NB4 (cell line): Measurements from ENCODE around the gene GALNT3.

ENCODE experiments used
- DNase-seq: peaks from one replicate; pipeline ENCODE4 v3.0.0; 2010; ENCODE audit warnings: low read depth
- H3K4me3 ChIP-seq: one replicate; pipeline ENCODE4 v1.5.1; 2011; ENCODE audit warnings: mild to moderate bottlenecking, low read depth, low read length, moderate library complexity
- CTCF ChIP-seq: IDR thresholded peaks from one replicate; pipeline ENCODE4 v1.5.1; 2012; ENCODE audit warnings: low read depth, low read length
- MAX ChIP-seq: IDR thresholded peaks from 2 replicates; pipeline ENCODE4 v1.6.1; 2011; ENCODE audit warnings: low read depth, low read length
- MYC ChIP-seq: IDR thresholded peaks from 2 replicates; pipeline ENCODE4 v1.6.1; 2011; ENCODE audit warnings: low read depth, low read length
- POLR2A ChIP-seq: IDR thresholded peaks from 2 replicates; pipeline ENCODE4 v1.6.1; 2011; ENCODE audit warnings: mild to moderate bottlenecking; ENCODE audit not compliant: insufficient read length; ENCODE audit errors: extremely low read depth

The GALNT3 gene

DNA sequence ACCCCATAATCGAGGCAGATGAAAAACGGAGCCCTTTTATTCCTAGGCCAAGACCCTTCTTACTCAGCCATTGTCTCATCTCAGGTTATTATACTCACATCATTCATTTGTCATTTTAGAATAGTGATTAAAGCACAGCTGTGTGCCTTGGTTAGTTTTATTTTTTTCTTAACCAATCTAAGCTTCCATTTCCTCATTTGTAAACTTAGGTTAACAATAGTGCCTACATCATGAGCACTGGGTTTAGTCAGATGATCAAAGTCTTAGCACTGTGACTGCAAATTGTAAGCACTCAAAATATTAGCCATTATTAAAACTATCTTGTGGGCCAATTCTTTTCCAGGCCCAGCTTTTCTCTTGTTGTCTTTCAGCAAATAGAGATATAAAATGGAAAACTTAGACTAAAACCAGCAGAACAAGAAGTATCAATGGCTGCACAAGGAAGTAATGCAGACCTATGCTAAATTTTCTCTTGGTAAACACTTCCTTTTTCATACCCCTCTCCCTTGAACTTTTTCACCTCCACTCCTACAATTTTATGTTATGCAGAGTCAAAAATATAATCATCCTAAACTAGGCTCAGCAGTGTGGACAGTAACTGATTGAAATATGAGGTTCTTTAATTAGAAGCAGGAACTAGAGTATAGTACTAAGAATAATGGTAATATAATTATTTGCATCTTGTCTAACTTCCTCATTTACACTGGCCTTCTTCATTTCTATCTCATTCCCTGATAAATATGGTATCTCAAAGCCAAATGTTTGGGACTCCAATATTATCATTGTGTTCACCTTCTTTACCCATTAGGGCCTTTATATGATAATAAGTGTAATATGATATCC is 21.5 kb upstream of the GALNT3 start:
- TF ChIP-seq MYC (no peak), POLR2A (no peak), MAX (no peak), CTCF (no peak)
- DNase-seq = no peak
- no peak overlapping the region for H3K4me3 ChIP-seq

- TF ChIP-seq MYC = no peak
- no peak for TF ChIP-seq CTCF
- TF ChIP-seq MAX = no peak
- TF ChIP-seq POLR2A = no peak
- DNase-seq = no peak
- no peak overlapping the region for H3K4me3 ChIP-seq
Measured at GRCh38 chr2:165814473-165814872, 20.4 kb upstream of the GALNT3 start.

DNA sequence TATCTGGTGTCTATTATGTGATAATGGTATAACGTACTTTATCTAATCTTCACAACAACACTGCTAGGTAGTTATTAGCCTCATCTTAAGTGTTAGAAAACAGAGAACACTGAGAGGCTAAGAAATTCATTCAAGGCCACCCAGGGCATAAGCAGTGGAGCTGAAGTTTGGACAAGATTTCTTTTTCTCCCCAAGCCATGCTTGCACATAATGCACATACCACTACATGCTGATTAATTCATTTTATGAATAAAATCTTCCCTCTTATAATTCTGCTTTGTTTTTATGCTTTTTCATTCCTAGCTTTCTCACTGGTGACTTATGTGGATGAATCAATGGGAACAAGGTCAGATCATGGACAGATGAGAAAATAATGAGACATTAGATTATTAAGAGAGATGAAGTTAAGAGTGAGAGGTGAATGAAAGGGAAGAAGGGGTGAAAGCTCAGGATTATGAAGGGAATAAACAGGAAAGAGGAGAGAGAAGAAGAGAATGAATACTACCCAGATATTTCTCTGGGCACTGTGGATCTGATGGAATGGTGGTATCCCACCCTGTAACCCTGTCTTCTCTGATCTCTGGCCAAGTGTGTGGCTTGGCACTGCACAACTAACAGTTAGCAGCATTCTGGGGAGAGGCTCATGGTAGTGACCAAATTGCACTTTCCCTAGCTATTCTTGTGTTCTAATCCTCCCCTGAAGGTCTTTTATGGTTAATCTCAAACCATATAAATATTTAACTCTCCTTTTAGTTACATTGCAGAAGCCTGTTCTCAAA is 17.7 kb upstream of the GALNT3 start:
- no peak for DNase-seq
- TF ChIP-seq MAX (no peak), MYC (no peak), CTCF (no peak), POLR2A (no peak)
- no peak overlapping the region for H3K4me3 ChIP-seq

GRCh38 chr2:165810418-165810817 is 16.4 kb upstream of the GALNT3 start:
- no peak for DNase-seq
- TF ChIP-seq CTCF = no peak
- no peak for TF ChIP-seq MAX
- no peak for TF ChIP-seq MYC
- no peak for TF ChIP-seq POLR2A
- H3K4me3 ChIP-seq = no peak overlapping the region

DNA sequence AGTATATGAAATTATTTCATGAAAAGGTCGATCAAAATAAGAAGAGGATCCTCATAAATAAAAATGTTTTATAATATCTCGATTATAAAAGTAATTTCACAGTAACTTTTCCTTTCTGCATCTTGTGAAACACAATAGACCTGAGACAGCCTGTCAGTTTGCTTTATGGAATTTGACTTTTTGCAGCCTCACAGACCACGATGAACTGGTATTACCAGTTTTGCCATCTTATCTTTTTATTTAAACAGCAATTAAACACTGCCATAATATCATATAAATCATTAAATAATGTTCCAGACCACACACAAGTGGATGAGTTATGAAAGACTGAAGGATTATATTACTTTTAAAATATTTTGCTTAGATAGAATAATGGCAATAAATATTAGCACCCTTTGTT is 10.7 kb upstream of the GALNT3 start:
- H3K4me3 ChIP-seq = no peak overlapping the region
- no peak for TF ChIP-seq CTCF
- no peak for TF ChIP-seq MAX
- no peak for TF ChIP-seq POLR2A
- no peak for TF ChIP-seq MYC
- DNase-seq = no peak
